Fibroblast of peridontal ligament (primary cell): Measurements from ENCODE around the gene CSNK2A3.

Experiments
- DNase-seq: peaks from one replicate; pipeline ENCODE4 v3.0.0-alpha.2; 2010; ENCODE audit errors: extremely low read depth

CSNK2A3 gene

DNA sequence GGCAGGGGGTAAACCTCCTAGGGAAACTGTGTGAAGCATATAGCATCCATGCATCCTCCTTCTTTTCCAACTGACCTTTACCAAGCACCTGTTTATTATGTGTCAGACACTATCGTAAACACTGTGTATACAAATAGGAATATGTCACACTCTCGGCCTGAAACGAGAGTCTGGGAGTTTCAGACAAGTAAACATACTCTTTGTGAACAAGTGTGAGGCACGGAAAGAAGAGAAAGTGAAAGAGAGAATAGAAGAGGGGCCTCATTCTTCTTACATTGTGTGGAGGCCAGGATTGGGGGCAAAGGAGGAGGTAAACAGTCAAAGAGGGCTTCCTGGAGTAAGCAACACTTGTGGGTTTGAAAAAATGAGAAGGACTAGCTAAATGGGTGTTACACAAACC, 16.4 kb downstream of the CSNK2A3 start:
- DNase-seq: no peak

DNA sequence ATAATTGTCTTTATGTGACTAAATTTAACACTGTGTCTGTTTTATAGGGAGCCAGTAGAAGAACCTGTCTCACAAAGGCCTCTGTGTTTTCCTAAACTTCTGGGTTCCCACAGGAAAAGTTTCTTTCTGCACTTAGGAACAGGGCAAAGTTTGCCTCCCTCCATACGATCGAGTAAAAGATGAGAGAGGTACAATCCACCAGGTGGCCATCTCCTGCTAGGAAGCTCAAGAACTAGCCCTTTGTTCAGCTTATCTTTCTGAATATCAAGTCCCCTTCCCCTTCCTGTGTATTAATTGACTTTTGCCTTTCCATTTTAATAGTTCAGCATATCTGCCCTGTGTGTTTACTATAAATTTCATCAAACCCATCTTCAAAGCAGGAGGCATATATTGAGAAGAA, 18.0 kb downstream of the CSNK2A3 start:
- no peak for DNase-seq

DNA sequence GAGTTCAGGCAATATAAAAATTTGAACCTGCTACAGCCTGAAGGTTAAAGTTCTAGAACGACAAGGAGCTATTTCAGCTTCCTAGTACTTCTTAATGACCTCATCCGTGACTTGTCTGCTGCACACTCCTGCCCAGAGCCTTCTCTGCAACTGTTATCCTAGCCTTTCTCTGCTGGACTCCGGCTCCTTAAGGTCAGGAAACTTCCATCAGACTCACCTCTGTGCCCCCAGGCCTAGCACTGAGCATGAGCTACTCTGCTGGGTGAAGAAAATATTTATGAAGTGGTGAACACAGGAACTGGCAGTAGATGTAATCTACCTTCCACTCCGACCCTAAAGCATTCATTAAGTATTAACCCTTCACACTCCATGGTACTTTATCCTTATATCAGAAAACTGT, 18.4 kb downstream of the CSNK2A3 start:
- no peak for DNase-seq

DNA sequence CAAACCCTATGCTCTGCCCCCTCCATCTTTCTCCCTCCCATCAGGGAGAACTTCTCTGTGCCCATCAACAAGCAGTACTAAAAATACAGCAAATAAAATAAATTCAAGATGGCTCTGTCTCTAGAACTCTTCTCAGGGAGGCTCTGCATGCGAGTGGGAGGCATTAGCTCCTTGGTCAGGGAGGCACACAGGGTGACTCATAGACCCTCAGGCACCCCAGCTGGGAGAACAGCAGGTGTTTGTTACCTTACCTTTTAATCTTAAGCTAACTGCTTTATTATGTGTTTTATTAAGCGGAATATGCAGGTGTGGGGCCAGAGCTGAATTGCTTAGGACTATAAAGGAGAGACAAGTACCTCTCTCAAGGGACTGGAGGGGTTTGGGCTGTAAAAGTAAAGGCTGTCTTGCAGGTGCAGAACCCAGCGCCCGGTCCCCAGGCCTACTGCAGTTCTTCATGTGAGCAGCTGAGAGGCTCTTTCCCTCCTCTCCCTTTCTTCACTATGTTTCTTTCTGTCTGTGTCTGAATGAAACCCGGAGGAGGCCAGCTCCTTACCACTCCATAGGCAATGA, 20.8 kb downstream of the CSNK2A3 start:
- DNase-seq: no peak

GRCh38 chr11:11329062-11329806, 23.8 kb downstream of the CSNK2A3 start:
- DNase-seq: no peak

GRCh38 chr11:11324090-11324489, 29.0 kb downstream of the CSNK2A3 start:
- DNase-seq: no peak

- no peak for DNase-seq
These were observed 30.9 kb downstream of the CSNK2A3 start for GRCh38 chr11:11322101-11322500.

- DNase-seq: no peak
These were observed 32.2 kb downstream of the CSNK2A3 start for GRCh38 chr11:11320825-11321224.

GRCh38 chr11:11318961-11319360, 34.1 kb downstream of the CSNK2A3 start:
- DNase-seq: no peak

GRCh38 chr11:11318461-11318860, 34.6 kb downstream of the CSNK2A3 start:
- DNase-seq: no peak

DNA sequence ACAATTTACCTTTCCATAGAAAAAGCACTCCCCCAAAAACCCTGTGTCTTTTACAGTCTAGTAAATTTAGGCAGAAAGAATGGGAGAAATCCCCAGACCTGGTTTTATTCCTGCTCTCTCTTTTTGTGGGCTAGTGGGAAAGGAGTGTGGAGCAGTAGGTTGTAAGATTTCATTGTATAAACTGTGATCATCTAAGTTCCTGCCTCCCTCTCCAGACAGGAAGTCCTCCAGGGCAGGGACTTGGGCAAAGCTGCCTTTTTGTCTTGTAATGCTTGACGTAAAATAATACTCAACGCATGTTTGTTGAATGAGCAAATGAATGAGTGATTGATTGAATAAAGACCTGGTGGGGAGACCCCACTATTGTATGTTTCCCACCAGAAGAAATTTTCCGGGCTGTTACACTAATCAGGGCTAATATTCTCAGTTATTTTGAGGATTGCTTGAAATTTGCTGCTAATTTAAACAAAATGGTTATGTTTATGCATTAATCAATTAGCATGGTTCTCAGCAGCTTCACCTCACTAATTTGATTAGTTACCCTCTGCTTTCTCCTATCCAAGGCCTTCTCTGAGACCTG, 36.3 kb downstream of the CSNK2A3 start:
- DNase-seq: no peak

DNA sequence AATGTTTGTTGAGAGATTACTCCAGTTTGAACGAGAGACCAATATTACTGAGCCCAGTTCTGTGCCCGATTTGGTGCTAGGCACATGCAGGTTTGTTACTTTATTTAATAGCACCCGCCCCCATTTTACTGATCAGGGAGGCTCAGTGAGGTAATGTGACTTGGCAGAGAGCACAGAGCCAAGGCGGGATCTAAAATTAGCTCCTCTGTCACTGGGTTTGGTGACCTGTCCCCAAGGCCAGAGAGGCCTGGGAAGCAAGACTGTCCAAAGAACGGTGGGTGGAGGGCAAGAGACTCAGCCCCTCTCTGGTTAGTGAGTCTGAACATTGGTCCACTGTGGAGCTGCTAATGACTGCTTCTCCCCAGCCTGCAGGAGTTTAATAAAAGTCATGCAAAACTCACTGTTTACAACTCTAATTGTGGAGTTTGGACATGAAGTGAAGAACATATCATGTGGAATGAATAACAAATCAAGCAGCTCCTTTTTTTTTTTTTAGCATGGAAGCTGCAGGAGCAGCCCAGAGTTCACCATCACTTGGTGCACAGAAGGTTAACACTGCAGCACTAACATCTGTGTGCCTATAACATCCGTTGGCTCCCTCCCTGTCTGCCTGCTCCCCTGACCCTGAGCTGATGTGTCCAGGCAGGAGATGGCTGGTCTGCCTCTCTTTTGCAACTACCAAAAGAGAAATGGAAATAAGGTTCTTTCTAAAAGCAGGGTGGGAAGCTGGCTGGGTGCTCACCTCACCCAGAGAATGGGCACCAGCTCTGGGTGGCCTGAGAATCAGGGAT, 39.0 kb downstream of the CSNK2A3 start:
- no peak for DNase-seq

GRCh38 chr11:11313426-11313825, 39.6 kb downstream of the CSNK2A3 start:
- no peak for DNase-seq

DNA sequence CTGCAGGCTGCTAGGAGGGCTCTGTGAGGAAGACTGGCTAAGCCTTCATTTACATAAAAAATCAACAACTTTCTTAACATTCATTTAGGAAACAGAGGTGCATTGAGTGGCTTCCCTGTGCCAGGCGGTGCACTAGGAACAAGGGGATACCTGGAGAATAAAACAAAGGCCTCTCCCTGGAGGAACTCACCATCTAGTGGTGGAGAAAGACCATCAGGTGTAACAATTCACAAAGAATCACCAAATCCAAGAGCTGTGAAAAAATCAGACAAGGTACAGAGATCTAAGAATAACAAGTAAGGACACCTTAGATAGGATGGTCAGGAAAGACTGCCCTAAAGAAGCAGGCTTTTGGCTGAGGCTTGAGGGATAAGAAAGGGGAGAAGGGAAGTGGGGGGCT, 40.3 kb downstream of the CSNK2A3 start:
- no peak for DNase-seq

DNA sequence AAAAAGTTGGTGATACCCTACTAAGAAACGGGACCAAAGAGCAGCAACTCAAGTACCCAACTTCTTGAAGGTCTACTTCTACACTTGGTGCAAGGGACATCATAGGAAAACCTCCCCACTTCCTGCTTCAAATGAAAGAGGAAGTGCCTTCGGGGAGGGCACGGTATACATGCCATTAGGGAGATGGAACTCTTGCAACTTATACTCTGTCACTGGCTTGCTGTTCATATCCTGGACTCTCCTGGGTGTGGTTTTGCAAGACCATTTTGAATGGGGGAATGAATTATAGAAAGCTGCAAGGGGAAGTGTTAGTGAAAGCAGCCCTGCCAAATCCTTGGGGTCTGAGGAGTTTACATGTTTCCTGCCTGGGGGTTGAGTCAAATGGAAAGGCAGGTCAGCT, 41.9 kb downstream of the CSNK2A3 start:
- DNase-seq: no peak

- DNase-seq: no peak
These were observed 43.1 kb downstream of the CSNK2A3 start for GRCh38 chr11:11309906-11310305.

GRCh38 chr11:11308249-11308648, 44.8 kb downstream of the CSNK2A3 start:
- DNase-seq: no peak

DNA sequence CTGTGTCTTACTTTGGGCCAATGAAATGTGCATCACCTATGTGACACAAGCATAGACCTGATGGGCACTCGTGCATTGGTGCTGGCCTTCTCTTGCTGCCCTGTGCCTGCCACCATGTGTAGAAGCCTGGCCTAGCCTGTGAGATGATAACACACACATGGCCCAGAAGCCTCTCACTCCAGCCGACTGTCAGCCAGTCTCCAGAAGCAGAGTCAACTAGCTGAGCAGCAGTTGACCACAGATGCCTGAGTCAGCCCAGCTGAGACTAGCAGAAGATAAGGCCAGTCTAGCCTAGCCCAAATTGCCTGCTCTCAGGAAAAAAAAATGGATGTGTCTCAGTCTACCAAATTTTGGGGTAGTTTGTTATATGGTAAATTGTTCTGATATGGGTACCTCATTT, 46.2 kb downstream of the CSNK2A3 start:
- no peak for DNase-seq

- DNase-seq: no peak
These were observed 48.5 kb downstream of the CSNK2A3 start for GRCh38 chr11:11304550-11304949.

DNA sequence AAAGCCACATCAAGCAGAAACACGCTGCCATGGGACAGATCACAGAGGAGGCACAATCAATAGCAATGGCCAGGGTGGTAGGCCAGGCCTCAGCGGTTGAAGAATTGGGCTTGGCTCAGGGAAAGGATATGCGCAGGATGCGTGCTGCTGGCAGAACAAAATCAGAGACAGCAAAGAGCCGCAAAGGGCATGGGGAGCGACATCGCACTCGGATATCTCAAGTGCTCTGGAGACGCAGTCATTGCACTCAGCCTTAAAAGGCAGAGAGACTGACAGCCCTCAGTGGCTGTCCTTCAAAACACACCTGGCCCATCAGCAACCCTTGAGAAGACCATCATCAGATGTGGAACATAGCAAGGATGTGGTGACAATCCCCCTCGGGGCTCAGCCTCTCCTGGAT, 50.5 kb downstream of the CSNK2A3 start:
- no peak for DNase-seq
